HG03342 (cell line): ENCODE measurements around the gene BTBD8.

Experiments used
- ATAC-seq: cut with Tn5 transposase; IDR thresholded peaks from one replicate; pipeline ENCODE4 v1.9.1; 2021; ENCODE audit warnings: mild to moderate bottlenecking, moderate library complexity; ENCODE audit not compliant: unreplicated experiment

BTBD8 gene

GRCh38 chr1:92091625-92092024 lies 11.5 kb downstream of the BTBD8 start:
- no peak for ATAC-seq

DNA sequence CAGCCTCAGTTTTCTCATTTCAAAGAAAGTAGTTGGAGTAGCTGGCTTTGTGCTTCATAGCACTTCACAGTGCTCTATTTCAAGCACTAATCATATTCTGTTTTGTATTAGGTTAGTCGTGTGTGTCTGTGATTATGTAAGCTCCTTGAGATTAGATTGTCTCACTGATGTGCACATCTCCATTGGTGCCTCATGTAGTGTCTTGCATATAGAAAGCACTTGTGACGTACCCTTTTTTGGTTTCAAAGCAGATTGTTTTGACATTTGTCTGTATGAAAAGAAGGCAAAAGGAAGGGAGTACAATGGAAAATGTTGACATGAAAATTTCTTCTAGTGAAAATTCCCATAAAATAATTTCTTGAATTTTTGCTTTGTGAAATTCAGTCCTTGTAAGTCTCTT lies 13.9 kb downstream of the BTBD8 start:
- no peak for ATAC-seq

GRCh38 chr1:92094595-92094994 lies 14.4 kb downstream of the BTBD8 start:
- no peak for ATAC-seq

GRCh38 chr1:92095874-92096273 lies 15.7 kb downstream of the BTBD8 start:
- ATAC-seq: no peak

GRCh38 chr1:92096317-92096716 lies 16.2 kb downstream of the BTBD8 start:
- no peak for ATAC-seq

DNA sequence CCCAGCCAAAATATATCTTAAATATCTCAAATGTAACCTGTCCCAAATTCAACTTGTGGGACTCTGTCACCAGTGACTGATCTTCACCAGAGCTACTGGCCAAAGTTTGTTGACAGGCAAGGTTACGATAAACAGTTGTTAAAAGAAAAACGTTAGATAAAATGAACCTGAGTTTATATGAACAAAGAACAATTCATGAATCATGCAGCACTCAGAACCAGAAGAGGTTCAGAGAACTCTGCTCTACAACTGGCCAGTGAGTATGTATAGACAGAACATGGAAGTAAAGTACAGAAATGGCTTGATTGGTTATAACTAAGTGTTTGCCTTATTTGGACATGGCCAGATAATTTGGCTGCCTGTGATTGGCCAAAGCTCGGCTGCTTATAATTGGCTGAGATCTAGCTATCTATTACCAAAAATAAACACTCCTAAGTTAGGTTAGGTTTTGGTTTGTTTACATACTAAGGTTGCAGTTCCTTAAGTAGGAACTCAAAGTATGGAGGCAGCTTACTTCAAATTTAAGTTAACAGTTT lies 25.5 kb downstream of the BTBD8 start:
- no peak for ATAC-seq

- ATAC-seq: no peak
These were observed 28.5 kb downstream of the BTBD8 start for GRCh38 chr1:92108631-92109030.

DNA sequence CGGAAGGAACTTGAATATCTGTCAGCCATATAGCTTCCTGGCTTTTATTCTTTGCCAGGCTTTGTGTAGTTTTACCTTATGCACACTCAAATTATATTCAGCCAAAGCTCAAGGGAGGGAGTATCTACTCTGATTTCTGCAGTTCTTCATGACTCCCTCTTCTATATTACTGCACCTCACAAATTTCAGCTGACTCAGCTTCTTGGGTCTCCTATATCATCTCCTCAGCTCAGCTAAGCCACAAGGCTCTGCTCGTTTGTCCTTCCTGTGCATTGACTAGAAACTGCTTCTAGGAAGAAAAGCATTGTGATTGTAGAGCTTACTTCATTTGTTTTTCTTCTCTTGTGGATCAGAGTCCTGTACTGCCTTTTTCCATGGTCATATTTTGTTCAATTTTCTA lies 37.4 kb downstream of the BTBD8 start:
- ATAC-seq: no peak

- ATAC-seq: no peak
These were observed 38.7 kb downstream of the BTBD8 start for GRCh38 chr1:92118826-92119225.

DNA sequence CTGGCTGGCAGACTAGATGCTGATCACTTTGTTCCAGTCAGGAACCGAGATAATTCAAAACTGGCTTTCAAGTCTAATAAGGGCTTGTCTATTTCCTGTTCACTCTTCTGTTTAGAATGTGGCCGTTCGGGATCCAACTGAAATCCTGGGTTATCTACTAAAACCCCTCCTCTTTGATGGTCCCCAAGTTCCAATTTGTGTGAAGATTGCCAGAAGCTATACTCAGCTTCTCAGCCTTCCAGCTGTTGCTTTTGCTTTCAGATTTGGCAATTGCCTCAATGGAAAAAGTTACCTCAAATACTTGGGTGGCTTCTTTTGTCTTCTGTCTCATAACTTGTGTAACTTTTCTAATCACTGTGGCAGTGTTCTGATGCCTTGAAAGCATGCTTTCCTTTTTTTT lies 43.7 kb downstream of the BTBD8 start:
- ATAC-seq: no peak

GRCh38 chr1:92125204-92125603 lies 45.1 kb downstream of the BTBD8 start:
- no peak for ATAC-seq

- ATAC-seq: no peak
These were observed 45.9 kb downstream of the BTBD8 start for GRCh38 chr1:92126088-92126487.

- ATAC-seq: no peak
These were observed 54.2 kb downstream of the BTBD8 start for GRCh38 chr1:92134331-92134730.

DNA sequence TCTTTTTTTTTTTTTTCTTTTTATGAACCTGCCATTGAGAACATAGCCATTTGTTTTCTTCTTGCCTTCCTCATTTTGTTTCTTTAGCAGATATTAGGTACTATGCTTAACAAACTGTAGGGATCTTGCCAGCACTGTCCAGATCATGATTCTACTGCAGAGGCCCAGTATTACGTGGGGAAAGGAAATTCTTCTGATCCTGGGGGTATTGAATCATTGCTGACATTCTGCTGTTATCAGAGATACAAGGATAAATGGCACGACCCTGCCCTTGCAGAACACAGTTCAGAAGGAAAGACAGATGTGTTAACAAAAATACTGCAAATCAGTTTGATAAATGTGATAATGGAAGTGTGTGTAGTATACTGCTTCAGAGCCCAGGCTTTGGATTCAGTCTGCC lies 56.2 kb downstream of the BTBD8 start:
- ATAC-seq: no peak

DNA sequence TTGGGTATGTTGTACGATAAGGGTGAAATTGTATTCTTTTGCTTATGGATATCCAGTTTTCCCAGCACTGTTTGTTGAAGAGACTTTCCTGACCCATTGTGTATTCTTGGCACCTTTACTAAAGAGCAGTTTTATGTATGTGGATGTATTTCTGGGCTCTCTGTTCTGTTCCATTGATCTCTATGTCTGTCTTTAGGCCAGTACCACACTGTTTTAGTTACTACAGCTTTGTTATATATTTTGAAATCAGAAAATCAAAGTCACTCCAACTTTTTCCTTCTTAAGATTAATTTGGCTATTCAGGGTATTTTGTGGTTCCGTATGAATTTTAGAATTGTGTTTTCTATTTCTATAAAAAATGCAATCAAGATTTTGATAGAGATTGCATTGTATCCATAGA lies 74.8 kb downstream of the BTBD8 start:
- ATAC-seq: no peak

GRCh38 chr1:92159593-92159992 lies 79.4 kb downstream of the BTBD8 start:
- ATAC-seq: no peak

DNA sequence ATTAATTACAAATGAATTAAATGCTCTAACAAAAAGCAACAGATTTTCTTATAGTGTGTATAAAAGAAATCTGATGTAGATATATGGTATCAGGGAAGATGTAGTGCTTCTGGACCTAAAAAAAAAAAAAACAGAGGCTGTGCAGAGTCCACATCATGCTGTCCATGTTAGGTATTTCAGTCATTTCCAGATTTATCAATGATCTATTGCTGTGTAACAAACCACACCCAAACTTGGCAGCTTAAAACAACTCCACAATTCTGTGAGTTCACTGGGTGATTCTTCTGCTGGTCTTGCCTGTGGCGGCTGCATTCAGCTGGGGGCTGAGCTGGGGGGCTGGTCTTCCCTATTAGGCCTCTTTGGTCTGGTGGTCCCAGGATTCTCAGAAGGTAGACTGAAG lies 85.2 kb downstream of the BTBD8 start:
- no peak for ATAC-seq

GRCh38 chr1:92167151-92167550 lies 87.0 kb downstream of the BTBD8 start:
- no peak for ATAC-seq

- no peak for ATAC-seq
These were observed 88.5 kb downstream of the BTBD8 start for GRCh38 chr1:92168657-92169056.

GRCh38 chr1:92169214-92170005 lies 89.3 kb downstream of the BTBD8 start:
- no peak for ATAC-seq

DNA sequence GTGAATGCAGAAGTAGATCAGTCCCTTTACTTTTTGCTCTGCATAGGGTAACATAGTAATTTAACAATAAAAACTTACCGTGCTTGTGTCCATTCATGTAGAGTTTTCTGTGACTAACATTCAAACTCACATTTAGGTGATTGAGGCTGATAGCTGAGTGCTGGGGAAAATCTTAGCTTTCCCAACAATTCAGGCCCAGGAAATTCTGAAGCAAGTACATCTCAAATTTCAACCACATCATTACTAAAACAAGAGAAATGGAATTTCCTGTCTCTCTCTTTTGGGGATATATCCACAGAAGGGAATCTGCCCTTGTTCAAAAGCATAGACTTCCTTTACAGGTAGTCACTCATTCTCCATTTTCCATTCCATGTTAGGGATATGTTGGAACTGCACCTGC lies 104.5 kb downstream of the BTBD8 start:
- ATAC-seq: no peak

DNA sequence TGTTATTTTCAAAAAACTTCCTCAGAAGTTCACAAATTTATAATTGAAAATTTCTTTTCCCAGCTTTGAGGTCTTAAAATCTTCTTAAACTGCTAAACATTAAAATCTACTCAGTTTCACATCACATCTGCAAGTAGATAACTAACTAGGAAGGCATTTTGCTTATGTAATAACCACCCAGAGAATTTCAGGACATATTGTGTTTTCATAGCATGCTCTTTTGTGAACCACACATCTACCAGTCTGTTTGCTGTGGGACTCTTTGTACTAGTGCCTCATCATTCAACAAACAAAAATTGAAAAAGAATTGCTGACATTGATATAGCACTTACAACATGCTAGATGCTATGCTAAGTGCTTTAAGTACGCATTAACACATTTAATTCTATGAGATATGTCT lies 105.9 kb downstream of the BTBD8 start:
- no peak for ATAC-seq
